Activated naive CD4-positive, alpha-beta T cell treated with anti-CD3 and anti-CD28 coated beads, Interleukin-2, amount 10 ng/mL, durations not matched to agents 5 hours and 36 hours (primary cell): Measurements from ENCODE around the gene DCAF12L1. TPM values are rescaled to one million over a fixed set of nuclear protein-coding genes. Genes with fewer than 3 reads are reported as not detected.

Source experiments
- total RNA-seq, 2 experiments: library from RNA; stranded (reverse); gene quantifications; one replicate each; pipeline ENCODE4 v1.2.3, GENCODE V29; 2021

The DCAF12L1 gene
- not detected for total RNA-seq

GRCh38 chrX:126552313-126553022, at the start of gene DCAF12L1:
DCAF12L1 (minus strand) TSS chrX:126552814; CDS start chrX:126552608, 206 bp downstream.

